ENCODE results near the gene GPATCH1. TPM values are rescaled to one million over a fixed set of nuclear protein-coding genes. Genes with fewer than 3 reads are reported as not detected.

The GPATCH1 gene
- polyA plus RNA-seq, 4 donors = 4.6 to 12.5 (median 9.1) TPM

DNA sequence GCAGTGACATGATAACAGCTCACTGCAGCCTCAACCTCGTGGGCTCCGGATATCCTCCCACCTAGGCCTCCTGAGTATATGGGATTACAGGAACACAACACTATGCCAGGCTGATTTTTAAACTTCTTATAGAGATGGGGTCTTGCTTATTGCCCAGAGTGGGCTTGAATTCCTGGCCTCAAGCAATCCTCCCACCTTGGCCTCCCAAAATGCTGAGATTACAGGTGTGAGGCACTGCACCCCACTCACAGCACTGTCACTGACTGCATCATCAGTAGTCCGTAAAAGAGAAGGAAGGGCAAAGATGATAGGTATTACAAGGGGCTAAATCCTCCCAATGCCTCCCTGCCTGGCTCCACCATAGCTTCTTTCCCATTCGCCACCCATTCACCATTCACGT, 20.4 kb upstream of the GPATCH1 start:
- Histone ChIP-seq H3K4me3 (ENCODE audit: low read depth in 1 of 3, low read length in 3 of 3) (no peak overlapping the region), H3K4me1 (ENCODE audit: control insufficient read depth in 3 of 3, insufficient read depth in 2 of 3, low read depth in 1 of 3, low read length in 2 of 3) (peaks cover 0 to 30% (median 0%) of the 10 kb centered on the region in 3 donors), H3K27ac (ENCODE audit: low read depth in 1 of 3, low read length in 2 of 3) (peak overlapping the region in 1 of 3 donors; percentile 29), H3K9me3 (ENCODE audit: control insufficient read depth in 2 of 2, insufficient read depth in 1 of 2, low read depth in 1 of 2, low read length in 1 of 2) (no peaks in the 10 kb centered on the region), H3K36me3 (ENCODE audit: control insufficient read depth in 3 of 3, insufficient read depth in 2 of 3, low read depth in 1 of 3, low read length in 3 of 3) (peaks cover 0 to 27% (median 0%) of the 10 kb centered on the region in 3 donors), H3K27me3 (ENCODE audit: control insufficient read depth in 3 of 3, insufficient read depth in 3 of 3, low read length in 3 of 3) (peaks cover 0 to 9% (median 3%) of the 10 kb centered on the region in 3 donors)
- FAIRE-seq (no peak), DNase-seq (no peak)
- WGBS, 3 donors = 61 to 71% (median 70%) methylated on average over 5 of the region's 5 CpGs

DNA sequence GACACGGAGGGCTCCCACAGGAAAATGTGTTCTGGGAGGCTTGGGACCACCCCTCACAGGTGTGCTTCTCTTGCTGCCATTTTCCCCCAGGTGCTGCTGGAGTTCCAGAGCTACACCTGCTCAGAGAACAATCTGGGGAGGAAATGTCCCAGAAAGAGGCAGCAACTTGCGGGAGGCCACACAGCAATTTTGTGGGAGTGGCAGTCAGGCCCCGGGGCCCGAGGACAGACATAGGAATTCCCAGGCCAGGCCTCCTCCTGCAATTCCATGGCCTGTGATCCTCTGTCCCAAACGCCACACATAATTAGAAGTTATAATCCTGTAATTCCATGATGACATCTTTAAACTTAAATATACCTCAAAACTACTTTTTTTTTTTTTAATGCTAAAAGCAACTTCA, 18.1 kb upstream of the GPATCH1 start:
- no peak for DNase-seq
- Histone ChIP-seq H3K4me1 (ENCODE audit: control insufficient read depth in 3 of 3, insufficient read depth in 2 of 3, low read depth in 1 of 3, low read length in 2 of 3) (peaks cover 0 to 28% (median 0%) of the 10 kb centered on the region in 3 donors), H3K4me3 (ENCODE audit: low read depth in 1 of 3, low read length in 3 of 3) (peak overlapping the region in 2 of 3 donors; percentile 95 to 98)

DNA sequence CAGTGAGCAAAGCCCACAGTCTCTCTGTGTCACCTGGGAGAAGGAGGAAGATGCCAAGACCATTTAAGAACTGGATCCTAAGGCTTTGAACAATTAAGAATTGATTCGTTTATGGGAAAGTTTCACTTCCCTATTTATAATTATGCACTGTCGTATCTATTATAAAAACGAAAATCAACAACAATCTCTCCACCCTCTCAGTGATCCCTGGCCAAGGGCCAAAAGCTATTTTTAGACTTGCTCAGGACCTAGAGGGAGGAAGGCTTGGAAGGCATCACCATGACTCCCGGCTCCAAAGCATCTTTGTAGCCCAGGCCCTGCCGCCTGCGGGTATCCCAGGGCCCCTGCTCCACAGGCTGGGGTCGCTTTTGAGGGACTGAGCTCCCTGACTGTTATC, 17.6 kb upstream of the GPATCH1 start:
- H3K27ac ChIP-seq (ENCODE audit: low read depth in 1 of 3, low read length in 2 of 3) = peak overlapping the region; percentile 58 to 94 (median 85)
- peak overlapping the region; percentile 83 to 98 (median 95) for H3K4me3 ChIP-seq (ENCODE audit: low read depth in 1 of 3, low read length in 3 of 3)
- peaks cover 0 to 10% (median 3%) of the 10 kb centered on the region in 3 donors for H3K27me3 ChIP-seq (ENCODE audit: control insufficient read depth in 3 of 3, insufficient read depth in 3 of 3, low read length in 3 of 3)
- H3K36me3 ChIP-seq (ENCODE audit: control insufficient read depth in 3 of 3, insufficient read depth in 2 of 3, low read depth in 1 of 3, low read length in 3 of 3) = peaks cover 0 to 18% (median 0%) of the 10 kb centered on the region in 3 donors
- peaks cover 0 to 28% (median 0%) of the 10 kb centered on the region in 3 donors for H3K4me1 ChIP-seq (ENCODE audit: control insufficient read depth in 3 of 3, insufficient read depth in 2 of 3, low read depth in 1 of 3, low read length in 2 of 3)
- H3K9me3 ChIP-seq (ENCODE audit: control insufficient read depth in 2 of 2, insufficient read depth in 1 of 2, low read depth in 1 of 2, low read length in 1 of 2) = no peaks in the 10 kb centered on the region
- FAIRE-seq (no peak), DNase-seq (peak; percentile 79 to 87)
- 5 to 11% (median 9%) methylated on average over 7 of the region's 7 CpGs for WGBS, 3 donors

More for the DNA sequence above, 18.1 kb upstream of the GPATCH1 start:
- peaks cover 0 to 23% (median 0%) of the 10 kb centered on the region in 3 donors for H3K36me3 ChIP-seq (ENCODE audit: control insufficient read depth in 3 of 3, insufficient read depth in 2 of 3, low read depth in 1 of 3, low read length in 3 of 3)
- peak overlapping the region; percentile 58 to 94 (median 85) for H3K27ac ChIP-seq (ENCODE audit: low read depth in 1 of 3, low read length in 2 of 3)
- 22 to 69% (median 35%) methylated on average over 5 of the region's 5 CpGs for WGBS, 3 donors
- H3K27me3 ChIP-seq (ENCODE audit: control insufficient read depth in 3 of 3, insufficient read depth in 3 of 3, low read length in 3 of 3) = peaks cover 0 to 10% (median 3%) of the 10 kb centered on the region in 3 donors
- no peak for FAIRE-seq
- no peaks in the 10 kb centered on the region for H3K9me3 ChIP-seq (ENCODE audit: control insufficient read depth in 2 of 2, insufficient read depth in 1 of 2, low read depth in 1 of 2, low read length in 1 of 2)

DNA sequence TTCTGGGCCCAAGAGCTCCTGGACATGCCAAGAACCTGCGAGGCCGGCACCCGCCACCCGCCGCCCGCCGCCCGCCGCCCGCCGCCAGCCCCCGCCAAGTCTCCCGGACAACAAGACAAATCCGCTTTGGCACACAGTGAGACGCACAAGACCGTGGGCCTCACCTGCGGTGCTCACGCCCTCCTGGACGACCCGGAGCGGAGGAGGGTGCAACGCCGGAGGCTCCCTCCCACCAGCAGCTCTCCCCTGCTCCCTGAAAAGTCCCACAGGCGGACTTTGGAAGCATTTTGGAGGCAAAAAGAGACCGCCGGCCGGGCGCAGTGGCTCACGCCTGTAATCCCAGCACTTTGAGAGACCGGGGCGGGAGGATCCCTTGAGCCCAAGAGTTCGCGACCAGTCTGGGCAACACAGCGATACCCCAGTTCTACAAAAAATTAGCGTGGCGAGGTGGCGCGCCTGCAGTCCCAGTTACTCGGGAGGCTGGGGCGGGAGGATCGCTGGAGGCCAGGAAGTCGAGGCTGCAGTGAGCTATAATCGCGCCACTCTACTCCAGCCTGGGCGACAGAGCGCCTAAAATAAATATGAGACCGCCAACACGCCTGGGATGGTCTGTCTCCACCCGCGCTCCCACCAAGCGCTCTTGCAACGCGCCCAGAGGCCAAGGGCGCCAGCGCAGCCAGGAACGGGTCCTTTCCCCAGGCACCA, 17.1 kb upstream of the GPATCH1 start:
- 2 to 6% (median 4%) methylated on average over 50 to 56 of the region's 56 CpGs for WGBS, 3 donors

DNA sequence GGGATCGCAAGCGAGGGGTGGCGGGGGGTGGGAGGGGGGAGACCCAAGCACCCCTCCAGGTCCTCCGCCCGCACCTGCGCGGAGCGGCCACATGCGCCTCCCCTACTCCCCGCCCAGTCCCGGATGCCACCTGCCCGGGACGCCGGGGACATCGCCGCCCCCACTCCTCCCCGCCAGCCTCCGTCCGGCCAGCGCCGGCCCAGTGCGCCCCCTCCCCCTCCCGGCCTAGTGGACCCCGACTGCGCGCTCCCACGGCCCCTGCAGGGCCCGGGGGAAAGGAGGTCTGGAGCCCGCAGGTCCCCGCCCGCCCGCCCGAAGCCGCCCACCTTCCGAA, 16.6 kb upstream of the GPATCH1 start:
- no peaks in the 10 kb centered on the region for H3K9me3 ChIP-seq (ENCODE audit: control insufficient read depth in 2 of 2, insufficient read depth in 1 of 2, low read depth in 1 of 2, low read length in 1 of 2)
- peaks cover 0 to 27% (median 0%) of the 10 kb centered on the region in 3 donors for H3K4me1 ChIP-seq (ENCODE audit: control insufficient read depth in 3 of 3, insufficient read depth in 2 of 3, low read depth in 1 of 3, low read length in 2 of 3)
- peaks cover 0 to 18% (median 0%) of the 10 kb centered on the region in 3 donors for H3K36me3 ChIP-seq (ENCODE audit: control insufficient read depth in 3 of 3, insufficient read depth in 2 of 3, low read depth in 1 of 3, low read length in 3 of 3)
- peak overlapping the region; percentile 58 to 94 (median 85) for H3K27ac ChIP-seq (ENCODE audit: low read depth in 1 of 3, low read length in 2 of 3)
- peaks cover 0 to 10% (median 3%) of the 10 kb centered on the region in 3 donors for H3K27me3 ChIP-seq (ENCODE audit: control insufficient read depth in 3 of 3, insufficient read depth in 3 of 3, low read length in 3 of 3)
- H3K4me3 ChIP-seq (ENCODE audit: low read depth in 1 of 3, low read length in 3 of 3) = peak overlapping the region; percentile 83 to 98 (median 95)
- no peak for FAIRE-seq
- DNase-seq = no peak
- 0 to 2% (median 1%) methylated on average over 3 to 35 of the region's 35 CpGs for WGBS, 3 donors

More for the DNA sequence above, 17.1 kb upstream of the GPATCH1 start:
- FAIRE-seq = no peak
- H3K27ac ChIP-seq (ENCODE audit: low read depth in 1 of 3, low read length in 2 of 3) = peak overlapping the region; percentile 58 to 94 (median 85)
- peak in 1 of 2 donors; percentile 70 for DNase-seq
- H3K27me3 ChIP-seq (ENCODE audit: control insufficient read depth in 3 of 3, insufficient read depth in 3 of 3, low read length in 3 of 3) = peaks cover 0 to 10% (median 3%) of the 10 kb centered on the region in 3 donors
- H3K4me3 ChIP-seq (ENCODE audit: low read depth in 1 of 3, low read length in 3 of 3) = peak overlapping the region; percentile 83 to 98 (median 95)
- H3K4me1 ChIP-seq (ENCODE audit: control insufficient read depth in 3 of 3, insufficient read depth in 2 of 3, low read depth in 1 of 3, low read length in 2 of 3) = peaks cover 0 to 28% (median 0%) of the 10 kb centered on the region in 3 donors
- H3K36me3 ChIP-seq (ENCODE audit: control insufficient read depth in 3 of 3, insufficient read depth in 2 of 3, low read depth in 1 of 3, low read length in 3 of 3) = peaks cover 0 to 18% (median 0%) of the 10 kb centered on the region in 3 donors
- no peaks in the 10 kb centered on the region for H3K9me3 ChIP-seq (ENCODE audit: control insufficient read depth in 2 of 2, insufficient read depth in 1 of 2, low read depth in 1 of 2, low read length in 1 of 2)

DNA sequence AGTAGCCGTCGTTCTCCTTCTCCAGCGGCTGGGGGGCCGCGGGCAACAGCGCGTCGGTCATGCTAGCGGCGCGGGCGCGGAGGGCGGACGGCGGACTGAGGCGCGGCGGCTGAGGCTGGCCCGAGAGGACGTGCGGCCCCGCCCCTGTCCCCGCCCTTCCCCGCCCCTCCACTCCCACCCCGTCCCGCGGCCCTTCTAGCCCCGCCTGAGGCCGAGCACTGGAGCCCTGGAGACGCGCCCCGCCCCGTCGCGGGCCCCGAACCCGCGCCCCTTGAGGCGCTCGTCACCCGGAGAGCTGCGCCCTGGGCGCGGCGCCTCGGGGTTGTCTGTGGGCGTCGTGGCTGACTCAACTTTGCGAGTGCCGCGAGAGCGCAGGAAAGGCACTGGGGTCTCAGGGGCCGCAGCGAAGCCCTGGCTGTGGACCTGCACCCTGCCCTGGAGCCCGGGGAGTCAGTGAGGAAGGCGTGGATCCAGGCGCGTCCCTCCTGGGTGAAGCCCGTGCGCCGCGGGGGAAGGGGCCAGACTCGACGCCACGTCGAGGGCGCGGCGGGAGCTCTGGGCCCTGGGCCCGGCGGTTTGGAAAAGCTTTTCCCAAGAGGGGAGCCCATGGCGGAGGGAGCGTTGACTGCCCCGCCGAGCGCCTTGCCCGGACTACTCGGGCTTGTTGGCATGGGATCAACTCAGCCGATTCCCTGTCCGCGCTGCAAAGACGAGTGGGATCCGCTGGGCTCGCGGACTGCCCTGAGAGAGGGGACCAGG, 16.0 kb upstream of the GPATCH1 start, which contains the start of gene RHPN2:
RHPN2 (minus strand) TSS at position 97 of the 759 bp plus-strand sequence; CDS start at position 61, 36 bp downstream.
- Histone ChIP-seq H3K9me3 (ENCODE audit: control insufficient read depth in 2 of 2, insufficient read depth in 1 of 2, low read depth in 1 of 2, low read length in 1 of 2) (no peaks in the 10 kb centered on the region), H3K27ac (ENCODE audit: low read depth in 1 of 3, low read length in 2 of 3) (peak within 1 kb of the TSS; percentile 63 to 94 (median 85)), H3K36me3 (ENCODE audit: control insufficient read depth in 3 of 3, insufficient read depth in 2 of 3, low read depth in 1 of 3, low read length in 3 of 3) (peaks cover 0 to 14% (median 0%) of the 10 kb centered on the region in 3 donors), H3K27me3 (ENCODE audit: control insufficient read depth in 3 of 3, insufficient read depth in 3 of 3, low read length in 3 of 3) (peaks cover 0 to 10% (median 3%) of the 10 kb centered on the region in 3 donors), H3K4me3 (ENCODE audit: low read depth in 1 of 3, low read length in 3 of 3) (peak within 1 kb of the TSS; percentile 83 to 98 (median 95)), H3K4me1 (ENCODE audit: control insufficient read depth in 3 of 3, insufficient read depth in 2 of 3, low read depth in 1 of 3, low read length in 2 of 3) (peaks cover 0 to 22% (median 0%) of the 10 kb centered on the region in 3 donors)
- FAIRE-seq (no peak), DNase-seq (peak; percentile 92 to 94)
- WGBS, 3 donors = 2 to 4% (median 3%) methylated on average over 47 to 86 of the region's 86 CpGs

DNA sequence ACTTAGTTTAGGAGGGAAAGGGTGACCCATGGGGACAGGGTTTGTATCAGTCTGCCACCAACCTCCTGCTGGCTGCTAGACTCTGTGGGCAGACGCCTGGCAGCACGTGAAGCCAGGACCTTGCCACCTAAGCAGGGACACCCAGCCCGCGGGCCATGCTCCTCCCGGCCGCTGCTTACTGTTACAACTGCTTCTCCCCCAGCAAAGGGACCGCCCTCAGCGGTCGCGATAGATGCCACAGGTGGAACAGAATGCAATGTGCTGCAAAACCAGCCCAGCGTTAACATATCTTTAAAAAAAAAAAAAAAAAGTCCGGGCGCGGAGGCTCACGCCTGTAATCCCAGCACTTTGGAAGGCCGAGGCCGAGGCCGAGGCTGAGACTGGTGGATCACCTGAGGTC, 14.4 kb upstream of the GPATCH1 start:
- Histone ChIP-seq H3K27ac (ENCODE audit: low read depth in 1 of 3, low read length in 2 of 3) (no peak overlapping the region), H3K4me1 (ENCODE audit: control insufficient read depth in 3 of 3, insufficient read depth in 2 of 3, low read depth in 1 of 3, low read length in 2 of 3) (peaks cover 0 to 13% (median 0%) of the 10 kb centered on the region in 3 donors), H3K9me3 (ENCODE audit: control insufficient read depth in 2 of 2, insufficient read depth in 1 of 2, low read depth in 1 of 2, low read length in 1 of 2) (no peaks in the 10 kb centered on the region), H3K4me3 (ENCODE audit: low read depth in 1 of 3, low read length in 3 of 3) (no peak overlapping the region), H3K27me3 (ENCODE audit: control insufficient read depth in 3 of 3, insufficient read depth in 3 of 3, low read length in 3 of 3) (peaks cover 0 to 10% (median 3%) of the 10 kb centered on the region in 3 donors), H3K36me3 (ENCODE audit: control insufficient read depth in 3 of 3, insufficient read depth in 2 of 3, low read depth in 1 of 3, low read length in 3 of 3) (peaks cover 0 to 4% (median 0%) of the 10 kb centered on the region in 3 donors)
- 83 to 89% (median 88%) methylated on average over 18 of the region's 18 CpGs for WGBS, 3 donors
- DNase-seq = no peak
- FAIRE-seq = no peak

DNA sequence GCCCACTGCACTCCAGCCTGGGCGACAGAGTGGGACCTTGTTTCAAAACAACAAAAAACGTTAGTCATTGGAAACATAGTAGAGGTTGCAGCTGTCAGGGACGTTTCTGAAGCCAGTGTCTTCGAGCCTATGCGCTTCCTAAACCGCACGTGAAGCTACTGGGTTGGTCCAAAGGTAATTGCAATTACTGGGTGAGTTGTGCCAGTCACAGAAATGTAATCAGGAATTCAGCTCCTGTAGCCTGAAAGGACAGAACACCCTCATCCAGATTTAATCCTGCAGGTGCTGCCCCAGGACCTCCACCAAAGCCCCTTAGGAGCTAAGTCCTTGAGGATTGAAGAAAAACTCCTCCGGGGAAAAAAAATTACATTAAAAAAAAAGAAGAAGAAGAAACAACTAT, 13.9 kb upstream of the GPATCH1 start:
- peaks cover 0 to 4% (median 0%) of the 10 kb centered on the region in 3 donors for H3K36me3 ChIP-seq (ENCODE audit: control insufficient read depth in 3 of 3, insufficient read depth in 2 of 3, low read depth in 1 of 3, low read length in 3 of 3)
- H3K9me3 ChIP-seq (ENCODE audit: control insufficient read depth in 2 of 2, insufficient read depth in 1 of 2, low read depth in 1 of 2, low read length in 1 of 2) = no peaks in the 10 kb centered on the region
- 31 to 56% (median 38%) methylated on average over 8 of the region's 8 CpGs for WGBS, 3 donors
- H3K27ac ChIP-seq (ENCODE audit: low read depth in 1 of 3, low read length in 2 of 3) = no peak overlapping the region
- H3K4me1 ChIP-seq (ENCODE audit: control insufficient read depth in 3 of 3, insufficient read depth in 2 of 3, low read depth in 1 of 3, low read length in 2 of 3) = peaks cover 0 to 13% (median 0%) of the 10 kb centered on the region in 3 donors
- FAIRE-seq (no peak), DNase-seq (peak in 1 of 2 donors; percentile 66)
- peaks cover 0 to 10% (median 3%) of the 10 kb centered on the region in 3 donors for H3K27me3 ChIP-seq (ENCODE audit: control insufficient read depth in 3 of 3, insufficient read depth in 3 of 3, low read length in 3 of 3)
- H3K4me3 ChIP-seq (ENCODE audit: low read depth in 1 of 3, low read length in 3 of 3) = no peak overlapping the region

Measured in small intestine (tissue), 7 donors.